GM19099 (cell line): Measurements from ENCODE around the gene SBF1.

ENCODE experiments used
- POLR2A ChIP-seq: IDR thresholded peaks from 3 replicates; pipeline ENCODE4 v1.6.1; 2011; ENCODE audit warnings: low read depth; ENCODE audit not compliant: insufficient read length; ENCODE audit errors: extremely low read depth

Gene SBF1

DNA sequence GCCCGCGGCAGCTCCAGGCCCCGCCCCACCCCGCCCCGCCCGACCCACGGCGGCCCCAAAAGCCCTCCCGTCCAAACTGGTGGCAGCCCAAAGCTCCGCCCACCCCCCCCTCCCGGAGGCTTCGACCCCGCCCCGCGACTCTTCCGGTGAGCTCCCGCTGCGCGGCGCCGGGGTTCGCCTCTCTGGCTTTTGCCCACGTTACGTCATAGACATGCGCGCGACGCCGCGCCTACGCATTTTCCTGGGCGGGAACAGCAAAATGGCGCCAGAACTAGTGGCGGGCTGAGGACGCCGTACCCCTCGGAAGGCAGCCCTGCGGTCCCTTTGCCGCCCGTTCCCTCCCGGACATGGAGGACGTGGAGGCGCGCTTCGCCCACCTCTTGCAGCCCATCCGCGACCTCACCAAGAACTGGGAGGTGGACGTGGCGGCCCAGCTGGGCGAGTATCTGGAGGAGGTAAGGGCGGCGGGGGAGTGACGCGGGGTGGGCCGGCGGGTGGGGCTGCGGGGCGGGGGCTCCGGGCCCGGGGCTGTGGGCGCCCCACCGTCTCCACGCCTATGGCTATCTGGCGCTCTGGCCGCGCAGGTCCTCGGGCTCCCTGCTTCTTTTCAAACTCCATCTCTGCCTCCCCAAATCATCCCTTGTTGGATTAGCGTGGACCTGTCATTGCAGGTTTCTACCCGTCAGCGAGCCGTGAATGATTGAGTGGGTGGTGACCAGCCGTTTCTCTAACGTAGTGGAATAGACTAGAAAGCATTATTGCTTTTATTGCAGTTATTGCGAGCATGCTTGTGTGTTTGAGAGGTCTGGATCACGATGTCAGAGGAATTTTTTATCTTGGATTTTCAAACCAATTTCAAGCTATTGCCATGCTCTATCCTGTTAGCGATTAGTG lies 33.4 kb upstream of the SBF1 start, which contains the start of gene NCAPH2:
NCAPH2 (plus strand) TSS at position 234 of the 894 bp plus-strand sequence; CDS start at position 348, 114 bp downstream.
- TF ChIP-seq POLR2A, result peak; percentile 89

DNA sequence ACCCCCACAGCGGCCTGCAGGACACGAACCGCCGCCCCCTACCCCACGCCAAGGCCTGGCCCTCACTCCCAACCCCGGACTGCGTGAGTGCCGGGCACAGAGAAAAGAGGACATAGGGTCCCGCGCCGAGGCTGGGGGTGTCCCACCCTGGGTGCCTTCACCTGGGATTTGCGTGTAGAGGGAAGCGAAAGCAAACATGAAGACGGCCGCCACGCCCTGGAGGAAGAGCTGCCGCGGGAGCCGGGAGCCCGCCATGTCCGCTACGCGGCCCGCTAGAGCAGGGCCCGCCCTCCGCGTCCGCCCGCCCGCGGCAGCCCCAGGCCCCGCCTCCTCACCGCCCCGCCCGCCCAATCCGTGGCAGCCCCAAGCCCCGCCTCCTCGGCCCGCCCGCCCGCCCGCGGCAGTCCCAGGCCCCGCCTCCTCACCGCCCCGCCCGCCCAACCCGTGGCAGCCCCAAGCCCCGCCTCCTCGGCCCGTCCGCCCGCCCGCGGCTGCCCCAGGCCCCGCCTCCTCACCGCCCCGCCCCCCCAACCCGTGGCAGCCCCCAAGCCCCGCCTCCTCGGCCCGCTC lies 32.7 kb upstream of the SBF1 start, which contains the start of gene LMF2:
LMF2 (minus strand) TSS at position 282 of the 570 bp plus-strand sequence; CDS start at position 255, 27 bp downstream.
- TF ChIP-seq POLR2A, result peak; percentile 77

DNA sequence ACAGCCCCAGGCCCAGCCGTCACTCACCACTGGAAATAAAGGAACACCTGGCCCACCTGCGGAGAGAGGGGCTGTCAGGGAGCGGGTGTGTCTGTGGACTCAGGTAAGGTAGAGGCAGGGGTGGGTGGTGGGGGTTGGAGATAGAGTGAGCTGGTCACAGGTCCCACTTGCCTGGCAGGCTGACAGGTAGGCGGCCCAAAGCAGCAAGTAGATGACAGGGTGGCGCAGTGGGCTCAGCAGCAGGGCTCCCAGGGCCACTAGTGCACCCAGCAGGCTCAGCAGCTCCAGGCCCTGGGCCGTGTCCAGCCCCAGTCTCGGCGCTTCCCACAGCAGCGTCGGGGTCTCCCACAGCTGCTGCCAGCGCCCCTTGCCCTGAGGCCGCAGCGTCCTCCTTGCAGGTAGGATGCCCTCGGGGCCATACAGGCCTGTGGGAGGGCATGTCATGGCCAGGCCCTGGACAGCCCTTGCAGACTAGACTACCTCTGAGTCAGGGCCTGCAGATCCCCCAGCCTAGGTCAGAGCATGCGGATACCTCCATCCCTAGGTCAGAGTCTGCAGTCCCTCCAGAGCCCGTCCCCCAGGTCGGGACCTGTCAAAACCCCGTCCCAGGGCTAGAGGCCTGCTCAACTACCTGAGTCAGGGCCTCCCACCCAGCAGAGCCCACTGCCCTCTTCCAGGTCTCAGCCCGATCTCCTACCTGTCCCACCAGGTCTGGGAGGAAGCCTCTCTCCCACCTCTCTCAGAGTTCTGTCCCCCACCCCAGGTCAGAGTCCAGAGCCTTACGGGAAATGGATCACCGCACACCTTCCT lies 32.0 kb upstream of the SBF1 start:
- TF ChIP-seq POLR2A, result no peak

DNA sequence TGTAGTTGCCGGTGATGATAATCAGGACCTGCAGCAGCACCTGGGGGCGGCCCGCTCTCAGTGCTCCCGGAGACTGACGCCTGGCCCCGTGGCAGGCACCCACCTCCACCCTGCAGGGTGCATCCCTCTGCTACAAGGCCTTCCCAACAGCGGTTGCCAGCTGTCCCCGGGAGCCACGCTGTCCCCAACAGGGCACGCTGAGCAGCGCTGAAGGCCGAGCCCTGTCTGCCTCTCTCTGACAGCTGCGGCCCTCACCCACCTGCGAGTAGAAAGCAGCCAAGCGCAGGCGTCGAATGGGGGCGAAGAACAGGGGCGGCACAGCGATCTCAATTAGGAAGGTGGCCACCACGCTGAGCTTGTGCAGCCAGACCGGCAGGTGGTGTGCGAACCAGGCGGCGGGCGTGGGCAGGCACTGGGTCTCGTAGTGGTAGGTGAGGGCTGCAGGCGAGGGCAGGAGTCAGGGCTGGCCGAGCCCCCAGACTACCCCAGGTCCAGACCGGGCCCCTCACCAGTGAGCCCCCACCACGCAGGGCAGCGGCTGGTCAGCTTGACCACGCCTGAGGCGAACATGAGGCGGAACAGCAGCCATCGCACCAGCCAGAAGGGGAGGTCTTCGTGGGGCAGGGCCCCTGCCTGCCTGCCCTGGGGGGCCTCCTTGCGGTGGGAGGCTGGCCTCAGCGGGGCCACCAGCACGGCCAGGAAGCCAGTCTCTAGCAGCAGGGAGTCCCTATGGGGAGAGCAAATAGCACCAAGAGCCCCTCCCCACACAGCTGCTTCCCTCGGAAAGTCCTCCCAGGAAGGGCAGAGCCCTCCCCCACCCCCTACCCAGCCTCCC lies 31.2 kb upstream of the SBF1 start:
- no peak for TF ChIP-seq POLR2A

DNA sequence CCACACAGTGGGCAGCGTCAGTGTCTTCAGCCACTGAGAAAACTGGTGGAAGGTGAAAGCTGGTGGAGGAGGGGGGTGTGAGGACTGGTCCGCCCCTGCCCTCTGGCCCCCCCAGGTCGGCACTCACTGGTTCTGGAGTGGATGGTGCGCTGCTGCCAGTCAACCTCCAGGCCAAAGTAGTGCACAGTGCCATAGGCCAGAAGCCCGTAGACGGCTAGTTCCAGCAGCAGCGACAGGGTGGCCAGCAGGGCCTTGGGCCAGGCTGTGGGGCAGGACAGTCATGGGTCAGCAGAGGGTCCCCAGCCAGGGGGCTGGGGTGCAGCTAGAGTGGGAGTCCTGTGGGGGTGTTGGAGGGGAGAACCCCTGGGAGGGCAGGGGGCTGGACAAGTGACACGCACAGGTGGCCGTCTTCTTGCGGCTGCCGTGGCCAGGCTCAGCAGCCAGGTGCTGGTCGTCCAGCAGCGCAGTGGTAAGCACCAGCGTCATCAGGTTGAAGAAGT lies 30.5 kb upstream of the SBF1 start:
- TF ChIP-seq POLR2A, result no peak

- no peak for TF ChIP-seq POLR2A
These were observed 29.8 kb upstream of the SBF1 start for GRCh38 chr22:50504369-50505211.

DNA sequence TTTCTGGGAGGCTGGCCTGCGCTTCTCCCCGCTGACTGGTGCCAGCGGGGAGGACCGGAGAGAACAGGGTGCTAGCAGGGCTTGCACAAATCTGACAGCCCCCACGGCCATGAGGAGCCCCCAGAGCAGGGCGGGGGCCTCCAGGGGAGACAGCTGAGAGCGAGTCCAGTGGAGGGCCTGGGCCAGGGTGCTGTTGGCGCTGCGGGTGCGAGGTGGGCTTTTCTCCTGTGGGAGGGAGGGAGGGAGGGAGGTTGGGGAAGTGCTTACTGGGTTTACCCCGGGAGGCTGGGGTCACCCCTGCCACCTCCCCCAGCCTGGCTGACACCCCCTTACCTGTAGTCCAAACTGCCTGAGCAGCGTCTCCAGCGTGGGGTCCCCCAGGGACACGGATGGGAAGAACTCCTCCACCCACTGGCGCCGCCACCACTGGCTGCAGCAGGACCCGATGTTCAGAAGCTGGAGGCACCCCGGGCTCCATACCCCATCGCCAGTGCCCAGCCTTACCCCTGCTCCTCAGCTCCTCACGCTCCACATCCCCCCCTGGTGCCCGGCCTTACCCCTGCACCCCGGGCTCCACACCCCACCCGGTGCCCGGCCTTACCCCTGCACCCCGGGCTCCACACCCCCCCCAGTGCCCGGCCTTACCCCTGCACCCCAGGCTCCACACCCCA lies 28.8 kb upstream of the SBF1 start:
- no peak for TF ChIP-seq POLR2A

- TF ChIP-seq POLR2A, result no peak
These were observed 28.0 kb upstream of the SBF1 start for GRCh38 chr22:50502628-50503474.

DNA sequence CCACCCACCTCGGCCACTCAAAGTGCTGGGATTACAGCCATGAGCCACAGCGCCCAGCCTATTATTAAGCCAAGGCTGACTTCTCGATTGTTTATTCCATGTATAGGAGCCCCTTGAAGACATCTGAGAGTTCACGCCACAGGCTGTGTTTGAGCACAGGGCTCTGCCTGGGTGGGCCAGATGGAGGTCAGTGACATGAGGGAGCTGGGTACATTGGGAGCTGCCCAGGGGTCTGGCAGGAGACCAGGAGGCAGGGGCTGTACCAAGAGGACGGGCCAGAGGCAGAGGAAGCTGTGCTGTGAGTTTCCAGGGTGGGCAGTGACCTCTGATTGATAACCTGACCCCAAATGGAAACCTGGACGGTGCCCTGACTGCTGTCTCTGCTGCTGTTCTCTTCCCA lies 27.3 kb upstream of the SBF1 start:
- no peak for TF ChIP-seq POLR2A

DNA sequence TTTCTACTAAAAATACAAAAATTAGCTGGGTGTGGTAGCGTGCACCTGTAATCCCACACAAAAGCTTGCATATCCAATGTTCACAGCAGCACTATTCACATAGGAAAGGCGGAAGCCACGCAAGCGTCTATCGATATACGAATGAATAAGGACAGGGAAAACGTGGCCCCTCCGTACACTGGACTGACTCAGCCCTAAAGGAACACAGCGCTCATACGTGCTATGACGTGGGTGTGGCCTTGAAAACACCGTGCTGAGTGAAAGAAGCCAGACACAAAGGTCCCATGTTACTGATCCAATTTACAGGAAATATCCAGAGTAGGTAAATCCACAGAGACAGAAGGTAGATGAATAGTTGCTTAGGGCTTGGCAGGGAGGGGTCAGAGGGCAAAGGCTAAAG lies 25.6 kb upstream of the SBF1 start:
- TF ChIP-seq POLR2A, result no peak

DNA sequence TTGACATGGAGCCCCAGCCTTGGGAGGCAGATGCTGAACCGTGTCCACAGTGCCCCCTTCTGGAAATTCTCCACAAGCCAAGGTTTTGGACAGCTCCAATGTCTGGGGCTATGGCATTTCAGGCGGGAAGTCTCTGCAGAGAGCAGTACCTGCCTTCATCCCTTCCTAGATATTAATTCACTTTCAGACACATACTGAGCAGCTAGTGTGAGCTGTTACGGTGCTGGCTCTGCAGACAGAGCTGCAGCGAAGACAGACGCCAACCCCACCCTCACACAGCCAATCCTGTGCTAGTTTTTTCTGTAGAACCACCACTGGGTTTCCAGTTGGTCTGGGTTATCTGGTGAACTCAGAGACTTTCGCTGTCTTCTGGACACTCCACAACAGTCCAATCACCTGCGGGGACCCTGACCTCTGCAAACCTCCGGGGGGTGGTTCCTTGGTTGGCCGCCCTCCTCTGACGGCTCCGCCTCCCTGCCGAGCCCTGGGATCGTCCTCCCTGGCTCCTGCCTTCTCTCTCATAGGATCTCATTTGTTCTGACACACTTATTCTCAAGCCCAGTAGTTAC lies 23.6 kb upstream of the SBF1 start:
- TF ChIP-seq POLR2A, result no peak

GRCh38 chr22:50497093-50497492 lies 22.3 kb upstream of the SBF1 start:
- no peak for TF ChIP-seq POLR2A
